ENCODE data around the gene DAPK2.

- TF ChIP-seq CTCF (IDR thresholded peaks at IDR 0.05) = no peak
- no peak for TF ChIP-seq USF2 (IDR thresholded peaks at IDR 0.05; ENCODE audit: borderline replicate concordance, low read depth, low read length)
Observed at GRCh38 chr15:63888823-63889222, 157.5 kb downstream of the DAPK2 start.

Data from SK-N-SH (cell line).